KOPT-K1 (cell line): ENCODE results near the gene GJB5.
"Not testable (repeated sequence)": the region's sequence is repeated elsewhere in the genome, so short reads cannot be mapped to it uniquely, and the experiment has no call there.

Source experiments
- H3K27ac ChIP-seq: fragments of 200-600 bp; sonication (generic); 2 replicates; pipeline ENCODE4 v1.5.1; 2016; ENCODE audit warnings: antibody characterized with exemption, mild to moderate bottlenecking, low read depth, low read length; ENCODE audit not compliant: poor library complexity, severe bottlenecking
- H3K36me3 ChIP-seq: fragments of 200-600 bp; sonication (generic); 2 replicates; pipeline ENCODE4 v1.5.1; 2017; ENCODE audit warnings: antibody characterized with exemption, mild to moderate bottlenecking, low read length, moderate library complexity; ENCODE audit not compliant: insufficient read depth
- H3K9me3 ChIP-seq: fragments of 200-600 bp; sonication (generic); 2 replicates; pipeline ENCODE4 v1.5.1; 2017; ENCODE audit warnings: antibody characterized with exemption, low read length, mild to moderate bottlenecking; ENCODE audit not compliant: insufficient read depth, poor library complexity, severe bottlenecking

The GJB5 gene

GRCh38 chr1:34759503-34760357 is 4.9 kb downstream of the GJB5 start, which contains the start of gene GJB4:
Gene GJB4 (plus strand): TSS chr1:34759740. CDS start chr1:34761255, 1,515 bp downstream.
- Histone ChIP-seq H3K27ac (no peak within 1 kb of the TSS), H3K9me3 (no peaks in the 10 kb centered on the region), H3K36me3 (no peaks in the 10 kb centered on the region)

GRCh38 chr1:34761176-34761761 is 6.4 kb downstream of the GJB5 start:
- H3K9me3 ChIP-seq, result no peaks in the 10 kb centered on the region
- no peaks in the 10 kb centered on the region for H3K36me3 ChIP-seq
- H3K27ac ChIP-seq, result no peak overlapping the region

- H3K36me3 ChIP-seq, result no peaks in the 10 kb centered on the region
- no peaks in the 10 kb centered on the region for H3K9me3 ChIP-seq
- H3K27ac ChIP-seq, result no peak overlapping the region
These were observed 7.0 kb downstream of the GJB5 start for GRCh38 chr1:34761776-34762307.

DNA sequence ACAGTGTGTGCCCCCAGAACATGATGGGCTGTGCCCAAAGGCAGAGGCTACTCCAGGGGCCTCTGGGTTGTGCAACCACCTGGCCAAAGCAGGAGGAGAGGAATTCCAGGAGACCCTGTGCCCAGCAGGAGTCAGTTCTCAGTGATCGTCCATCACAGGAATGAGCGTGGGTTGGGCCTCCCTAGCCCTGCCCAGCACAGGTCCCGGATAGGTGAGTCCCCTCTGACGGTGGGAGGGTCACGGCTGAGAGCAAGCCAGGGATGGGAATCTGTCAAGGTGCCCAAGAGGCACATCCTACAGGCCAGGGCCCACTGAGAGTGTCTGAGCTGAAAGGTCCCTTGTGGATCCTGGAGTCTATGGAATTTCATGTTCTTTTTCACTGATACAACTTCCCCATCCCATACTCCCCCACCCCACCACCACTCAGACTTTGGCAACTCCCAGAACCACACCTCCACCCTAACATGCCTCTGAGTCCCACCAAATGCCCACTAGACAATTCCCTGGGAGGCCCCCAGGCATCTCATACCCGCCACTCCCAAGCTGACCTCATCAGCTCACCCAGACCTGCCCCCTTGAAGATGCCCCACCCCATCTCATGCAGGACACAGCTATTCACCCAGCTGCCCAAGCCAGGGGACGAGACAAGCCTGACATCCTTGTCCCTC is 7.8 kb downstream of the GJB5 start:
- Histone ChIP-seq H3K9me3 (no peaks in the 10 kb centered on the region), H3K27ac (no peak overlapping the region)

DNA sequence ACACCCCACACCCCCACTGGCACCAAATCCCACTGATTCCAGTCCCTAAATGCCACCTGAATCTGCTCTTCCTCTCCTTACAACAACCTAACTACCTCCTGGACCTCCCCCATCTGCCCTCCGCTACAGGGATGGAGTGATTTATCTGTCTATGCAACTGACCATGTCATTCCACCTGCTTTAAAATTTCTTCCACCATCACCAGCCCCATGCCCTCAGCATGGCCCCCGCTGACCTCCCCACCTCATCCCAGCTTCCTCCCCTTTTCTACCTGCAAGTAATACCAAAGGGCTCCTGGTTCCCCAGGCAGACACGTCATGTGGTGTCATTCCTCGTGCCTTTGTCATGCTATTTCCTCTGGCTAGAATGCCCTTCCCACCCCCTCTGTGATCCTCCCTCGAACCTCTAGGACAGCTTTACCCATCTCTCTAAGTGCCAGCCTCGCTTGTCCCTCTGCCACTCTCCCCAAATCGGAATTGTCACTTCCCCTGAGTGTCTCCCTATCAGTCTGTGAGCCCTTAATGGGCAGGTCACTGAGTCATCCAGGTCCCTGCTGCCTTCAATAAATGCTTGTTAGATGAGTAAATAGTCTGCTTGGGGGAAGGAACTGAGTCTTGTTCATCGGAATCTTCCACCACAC is 8.4 kb downstream of the GJB5 start:
- Histone ChIP-seq H3K36me3 (no peaks in the 10 kb centered on the region), H3K9me3 (no peaks in the 10 kb centered on the region), H3K27ac (no peak overlapping the region)

More for the DNA sequence above, 7.8 kb downstream of the GJB5 start:
- H3K36me3 ChIP-seq, result no peaks in the 10 kb centered on the region

DNA sequence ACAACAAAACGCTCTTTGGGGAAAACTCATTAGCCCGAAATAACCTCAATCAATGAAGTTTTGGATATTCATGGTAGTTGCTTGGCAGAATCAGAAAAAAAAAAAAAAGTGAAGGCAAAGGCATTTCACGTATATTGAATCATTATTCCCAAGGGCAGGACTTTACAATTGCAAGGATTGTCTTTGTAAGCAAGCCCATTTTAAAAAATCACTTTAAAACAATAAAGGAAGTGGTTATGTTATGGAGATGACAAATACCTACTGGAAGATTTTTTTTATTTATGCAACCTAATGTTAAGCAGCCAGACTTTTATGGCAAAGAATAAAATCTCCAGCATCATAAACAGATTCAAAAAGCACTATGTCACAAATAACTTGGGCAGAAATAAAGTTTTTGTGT is 14.0 kb downstream of the GJB5 start:
- H3K36me3 ChIP-seq, result no peaks in the 10 kb centered on the region
- H3K9me3 ChIP-seq, result no peaks in the 10 kb centered on the region

DNA sequence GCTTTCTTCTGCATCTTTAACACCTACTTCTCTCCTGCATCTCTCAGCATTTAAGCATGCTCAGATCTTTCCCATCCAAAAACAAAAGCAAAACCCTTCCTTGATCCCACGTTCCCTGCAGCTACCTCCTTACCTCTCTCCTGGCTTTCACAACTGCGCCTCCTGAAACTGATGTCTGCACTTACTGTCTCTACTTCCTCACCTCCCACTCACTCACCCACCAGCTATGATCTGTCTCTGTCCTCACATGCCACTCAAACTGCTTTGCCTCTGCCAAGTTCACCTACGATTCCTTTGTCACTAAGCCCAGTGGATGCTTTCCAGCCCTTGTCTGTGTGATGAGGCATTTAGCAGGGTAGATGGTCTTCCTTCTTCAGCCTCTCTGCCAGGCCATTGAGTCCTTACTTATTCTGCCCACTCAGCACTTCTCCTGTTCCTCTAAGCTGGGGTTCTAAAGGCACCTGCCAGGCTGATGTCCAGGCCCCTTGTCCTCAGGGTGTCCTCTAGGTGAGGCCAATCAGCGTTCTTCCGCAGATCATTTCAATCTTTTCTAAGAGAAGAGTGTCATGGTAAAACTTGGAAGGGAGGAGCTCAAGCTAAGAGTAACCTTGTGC is 16.2 kb downstream of the GJB5 start:
- Histone ChIP-seq H3K9me3 (no peaks in the 10 kb centered on the region), H3K27ac (no peak overlapping the region), H3K36me3 (no peaks in the 10 kb centered on the region)

More for the DNA sequence above, 14.0 kb downstream of the GJB5 start:
- H3K27ac ChIP-seq, result no peak overlapping the region

- no peak overlapping the region for H3K27ac ChIP-seq
These were observed 16.9 kb downstream of the GJB5 start for GRCh38 chr1:34771573-34772371.

GRCh38 chr1:34773114-34773513 is 18.3 kb downstream of the GJB5 start:
- H3K9me3 ChIP-seq, H3K36me3 ChIP-seq, H3K27ac ChIP-seq: not testable (repeated sequence)

More at GRCh38 chr1:34771573-34772371, 16.9 kb downstream of the GJB5 start:
- Histone ChIP-seq H3K36me3 (no peaks in the 10 kb centered on the region), H3K9me3 (no peaks in the 10 kb centered on the region)

DNA sequence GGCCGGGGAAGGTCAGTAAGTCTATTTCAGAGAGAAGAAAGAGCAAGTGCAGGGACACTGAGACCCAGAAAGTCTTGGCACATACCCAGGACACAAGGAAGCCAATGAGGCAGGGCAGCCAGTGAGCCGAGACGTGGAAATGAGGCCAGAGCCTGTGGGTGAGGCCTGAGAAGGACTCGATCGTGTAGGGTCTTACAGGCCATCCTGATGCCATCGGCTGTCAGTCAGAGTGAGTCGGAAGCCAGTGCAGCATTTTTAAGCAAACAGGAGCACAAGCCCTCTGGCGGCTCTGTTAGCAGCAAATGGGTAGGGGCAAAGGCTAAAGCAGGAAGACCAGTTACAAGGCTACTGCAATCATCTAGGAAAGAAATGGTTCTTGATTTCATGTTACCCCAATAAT is 20.1 kb downstream of the GJB5 start:
- no peaks in the 10 kb centered on the region for H3K9me3 ChIP-seq
- H3K27ac ChIP-seq, result no peak overlapping the region
- no peaks in the 10 kb centered on the region for H3K36me3 ChIP-seq

GRCh38 chr1:34776911-34777310 is 22.1 kb downstream of the GJB5 start:
- Histone ChIP-seq H3K36me3 (no peaks in the 10 kb centered on the region), H3K27ac (no peak overlapping the region)

DNA sequence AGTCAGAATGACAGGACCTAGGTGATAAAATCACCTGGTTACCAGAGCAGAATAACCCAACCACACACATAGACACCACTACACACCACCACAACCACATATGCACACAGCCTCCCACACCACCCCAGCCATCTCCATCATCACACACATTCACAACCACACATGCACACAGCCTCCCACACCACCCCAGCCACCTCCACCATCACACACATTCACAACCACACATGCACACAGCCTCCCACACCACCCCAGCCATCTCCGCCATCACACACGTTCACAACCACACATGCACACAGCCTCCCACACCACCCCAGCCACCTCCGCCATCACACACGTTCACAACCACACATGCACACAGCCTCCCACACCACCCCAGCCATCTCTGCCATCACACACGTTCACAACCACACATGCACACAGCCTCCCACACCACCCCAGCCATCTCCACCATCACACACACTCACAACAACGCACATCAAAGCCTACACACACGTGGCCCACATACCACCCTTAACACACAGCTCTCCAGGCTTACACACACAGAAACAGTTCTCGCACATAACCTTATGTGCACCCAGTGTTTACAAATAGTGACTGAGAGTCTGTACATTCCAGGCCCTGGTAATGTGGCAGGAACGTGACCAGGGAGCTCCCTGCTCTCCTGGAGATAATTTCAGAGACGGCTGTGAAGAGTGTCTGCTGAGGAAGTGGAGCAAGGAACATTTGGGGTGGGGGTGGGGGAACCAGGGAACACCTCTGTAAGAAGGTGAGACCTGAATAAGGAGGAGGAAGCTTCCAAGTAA is 22.9 kb downstream of the GJB5 start:
- Histone ChIP-seq H3K27ac (no peak overlapping the region), H3K36me3 (no peaks in the 10 kb centered on the region), H3K9me3 (no peaks in the 10 kb centered on the region)

More at GRCh38 chr1:34776911-34777310, 22.1 kb downstream of the GJB5 start:
- no peaks in the 10 kb centered on the region for H3K9me3 ChIP-seq

DNA sequence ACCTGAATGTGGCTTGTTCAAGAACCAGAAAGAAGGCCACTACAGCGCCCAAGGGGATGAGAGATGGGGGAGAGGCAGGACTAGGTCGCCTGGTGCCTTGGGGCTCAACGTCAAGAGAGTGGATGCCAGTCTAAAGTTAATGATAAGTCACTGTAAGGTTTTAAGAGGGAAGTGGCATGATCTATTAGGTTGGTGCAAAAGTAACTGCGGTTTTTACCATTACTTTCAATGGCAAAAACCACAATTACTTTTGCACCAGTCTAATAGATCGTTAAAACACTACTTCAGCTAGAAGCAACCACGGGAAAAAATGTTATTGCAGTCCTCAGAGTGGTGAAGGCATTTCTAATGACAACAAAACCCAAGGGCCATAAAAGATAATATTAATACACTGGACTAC is 23.5 kb downstream of the GJB5 start:
- Histone ChIP-seq H3K9me3 (no peaks in the 10 kb centered on the region), H3K27ac (no peak overlapping the region), H3K36me3 (no peaks in the 10 kb centered on the region)
